ENCODE data around the gene SLC39A11. TPM values are rescaled to one million over a fixed set of nuclear protein-coding genes. Genes with fewer than 3 reads are reported as not detected.
A peak's percentile ranks its signal among the peaks of the same experiment; 100 is the strongest.
"Not testable (repeated sequence)": the region's sequence is repeated elsewhere in the genome, so short reads cannot be mapped to it uniquely, and the experiment has no call there.

The SLC39A11 gene
- total RNA-seq, 6 donors from 2014 or later, result 16.3 to 57.6 (median 29.5) TPM

DNA sequence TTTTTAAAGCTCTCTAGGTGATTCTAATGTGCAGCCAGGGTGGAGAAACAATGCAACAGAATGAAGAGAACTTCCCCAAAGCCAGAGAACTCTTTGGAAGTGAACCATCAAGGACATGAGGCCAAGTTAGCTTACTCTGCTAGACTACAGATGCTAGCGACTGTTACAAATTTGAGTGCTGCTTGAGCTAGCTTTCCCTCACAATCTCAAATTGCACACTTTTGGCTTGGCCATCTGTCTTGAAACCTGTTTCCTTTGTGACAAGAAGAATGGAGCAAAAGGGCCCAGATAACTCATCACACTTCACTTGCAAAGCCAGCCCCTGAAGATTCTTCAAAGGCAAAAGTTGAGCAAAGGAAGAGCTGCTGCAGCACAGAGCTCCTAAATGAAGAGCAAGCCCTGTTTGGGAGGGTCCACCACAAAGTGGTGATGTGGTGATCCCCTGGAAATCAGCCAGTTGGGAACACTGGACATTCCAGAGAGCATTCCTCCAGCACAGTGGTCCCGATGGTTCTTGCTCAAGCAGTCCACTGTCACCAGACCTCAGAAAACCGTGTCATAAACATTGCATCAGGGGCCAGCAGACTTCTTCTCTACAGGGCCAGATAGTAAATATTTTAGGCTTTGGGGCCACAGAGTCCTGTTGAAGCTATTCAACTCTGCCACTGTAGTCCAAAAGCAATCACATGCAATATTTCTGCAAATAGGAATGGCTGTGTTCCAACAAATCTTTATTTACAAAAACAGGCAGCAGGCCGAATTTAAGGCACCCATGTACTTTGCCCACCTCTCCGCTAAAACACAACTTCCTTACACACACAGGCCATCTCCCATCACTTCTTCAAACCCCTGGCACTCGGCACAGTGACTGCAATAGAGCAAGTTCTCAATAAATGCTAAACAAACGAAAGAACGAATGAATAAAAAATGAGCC lies 21.2 kb downstream of the SLC39A11 start:
- Histone ChIP-seq H3K4me1 (peaks cover 0 to 7% (median 2%) of the 10 kb centered on the region in 4 donors), H3K36me3 (peaks cover 0 to 5% (median 0%) of the 10 kb centered on the region in 4 donors), H3K4me3 (no peak overlapping the region), H3K9me3 (no peaks in the 10 kb centered on the region), H3K27me3 (no peaks in the 10 kb centered on the region), H3K27ac (no peak overlapping the region)
- DNase-seq (no peak), ATAC-seq (ENCODE audit: low FRiP score in 2 of 2) (no peak)
- WGBS, 2 donors, result 77 to 85% methylated on average over 8 of the region's 8 CpGs
- TF ChIP-seq EP300 (IDR thresholded peaks at IDR 0.05), result no peak
- no peak for TF ChIP-seq POLR2A (IDR thresholded peaks at IDR 0.05)
- TF ChIP-seq, protein P1, sequence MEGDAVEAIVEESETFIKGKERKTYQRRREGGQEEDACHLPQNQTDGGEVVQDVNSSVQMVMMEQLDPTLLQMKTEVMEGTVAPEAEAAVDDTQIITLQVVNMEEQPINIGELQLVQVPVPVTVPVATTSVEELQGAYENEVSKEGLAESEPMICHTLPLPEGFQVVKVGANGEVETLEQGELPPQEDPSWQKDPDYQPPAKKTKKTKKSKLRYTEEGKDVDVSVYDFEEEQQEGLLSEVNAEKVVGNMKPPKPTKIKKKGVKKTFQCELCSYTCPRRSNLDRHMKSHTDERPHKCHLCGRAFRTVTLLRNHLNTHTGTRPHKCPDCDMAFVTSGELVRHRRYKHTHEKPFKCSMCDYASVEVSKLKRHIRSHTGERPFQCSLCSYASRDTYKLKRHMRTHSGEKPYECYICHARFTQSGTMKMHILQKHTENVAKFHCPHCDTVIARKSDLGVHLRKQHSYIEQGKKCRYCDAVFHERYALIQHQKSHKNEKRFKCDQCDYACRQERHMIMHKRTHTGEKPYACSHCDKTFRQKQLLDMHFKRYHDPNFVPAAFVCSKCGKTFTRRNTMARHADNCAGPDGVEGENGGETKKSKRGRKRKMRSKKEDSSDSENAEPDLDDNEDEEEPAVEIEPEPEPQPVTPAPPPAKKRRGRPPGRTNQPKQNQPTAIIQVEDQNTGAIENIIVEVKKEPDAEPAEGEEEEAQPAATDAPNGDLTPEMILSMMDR (IDR thresholded peaks at IDR 0.05), result no peak
- no peak for TF ChIP-seq POLR2AphosphoS5 (IDR thresholded peaks at IDR 0.05)

DNA sequence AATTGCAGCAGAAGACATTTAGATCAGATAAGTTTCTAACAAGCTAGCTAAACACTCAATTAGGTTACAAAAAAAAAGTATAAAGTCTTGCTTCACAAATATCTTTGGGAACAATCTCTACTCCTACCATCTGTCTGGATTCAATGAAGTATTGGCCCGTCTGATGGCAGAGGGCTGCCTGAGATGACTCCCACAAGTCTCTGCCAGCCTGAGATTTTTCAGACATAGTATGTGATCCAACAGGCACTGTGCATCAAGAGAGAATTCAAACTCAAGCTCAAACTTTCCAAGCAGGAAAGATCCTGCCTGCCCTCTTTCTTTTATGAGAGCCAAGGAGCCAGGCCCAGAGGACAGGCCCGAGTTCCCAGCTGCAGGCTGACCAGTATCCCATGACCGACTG lies 22.6 kb downstream of the SLC39A11 start:
- no peak for ATAC-seq (ENCODE audit: low FRiP score in 2 of 2)
- H3K9me3 ChIP-seq, result no peaks in the 10 kb centered on the region
- H3K27ac ChIP-seq, result no peak overlapping the region
- DNase-seq, result no peak
- TF ChIP-seq POLR2A (IDR thresholded peaks at IDR 0.05) (no peak), POLR2AphosphoS5 (IDR thresholded peaks at IDR 0.05) (no peak), EP300 (IDR thresholded peaks at IDR 0.05) (no peak)
- H3K4me3 ChIP-seq, result no peak overlapping the region
- H3K27me3 ChIP-seq, result no peaks in the 10 kb centered on the region
- peaks cover 0 to 7% (median 2%) of the 10 kb centered on the region in 4 donors for H3K4me1 ChIP-seq
- peaks cover 0 to 5% (median 0%) of the 10 kb centered on the region in 4 donors for H3K36me3 ChIP-seq
- 86 to 95% methylated on average over 3 of the region's 3 CpGs for WGBS, 2 donors

GRCh38 chr17:73069164-73069770 lies 23.2 kb downstream of the SLC39A11 start:
- Histone ChIP-seq H3K27ac (no peak overlapping the region), H3K36me3 (peaks cover 0 to 5% (median 0%) of the 10 kb centered on the region in 4 donors)

DNA sequence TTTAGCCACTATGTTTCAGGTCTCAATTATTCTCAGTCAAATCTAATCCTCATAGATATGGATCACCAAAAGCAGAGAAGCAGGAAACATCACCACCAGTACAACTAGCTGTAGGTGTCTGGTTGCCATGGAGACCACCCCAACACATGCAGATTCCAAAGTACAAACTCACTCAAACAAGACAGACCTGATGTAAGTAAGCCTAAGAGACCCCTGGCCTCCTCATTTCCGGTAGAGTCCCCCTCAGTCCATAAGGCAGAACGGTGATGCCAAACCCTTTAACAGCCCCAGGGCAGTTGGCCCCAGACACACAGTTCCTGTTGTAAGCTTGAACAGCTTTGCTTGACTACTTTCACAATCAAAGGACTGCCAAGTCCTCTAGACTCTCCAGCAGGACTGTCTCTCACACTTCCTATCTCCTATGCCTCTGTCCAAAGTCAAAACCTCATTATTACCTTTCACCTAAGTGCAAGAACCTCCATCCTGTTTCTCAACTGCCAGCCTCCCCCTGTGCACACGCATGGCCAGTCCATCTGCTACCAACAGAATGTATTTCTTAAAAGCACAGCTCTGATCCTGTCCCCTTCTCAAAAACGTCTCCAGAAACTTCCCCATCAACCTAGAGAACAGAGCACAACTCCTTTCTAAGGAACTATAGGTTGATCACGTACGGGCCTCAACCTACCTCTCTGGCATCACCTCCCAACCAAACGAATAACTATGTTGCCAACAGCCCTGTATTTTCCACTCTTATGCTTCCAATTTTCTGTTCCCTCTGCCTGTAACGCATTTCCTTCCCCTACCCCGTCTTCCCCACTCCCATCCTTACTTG lies 23.9 kb downstream of the SLC39A11 start:
- DNase-seq (no peak), ATAC-seq (ENCODE audit: low FRiP score in 2 of 2) (peak; percentile 25 to 45)
- H3K27me3 ChIP-seq, result no peaks in the 10 kb centered on the region
- 69 to 78% methylated on average over 8 to 9 of the region's 9 CpGs for WGBS, 2 donors
- no peak overlapping the region for H3K4me3 ChIP-seq
- TF ChIP-seq EP300 (IDR thresholded peaks at IDR 0.05) (no peak), POLR2AphosphoS5 (IDR thresholded peaks at IDR 0.05) (no peak), POLR2A (IDR thresholded peaks at IDR 0.05) (no peak)
- TF ChIP-seq, protein P1 (IDR thresholded peaks at IDR 0.05), result no peak
- H3K9me3 ChIP-seq, result no peaks in the 10 kb centered on the region
- H3K4me1 ChIP-seq, result peaks cover 0 to 4% (median 2%) of the 10 kb centered on the region in 4 donors
- no peak overlapping the region for H3K27ac ChIP-seq
- peaks cover 0 to 4% (median 0%) of the 10 kb centered on the region in 4 donors for H3K36me3 ChIP-seq

More at GRCh38 chr17:73069164-73069770, 23.2 kb downstream of the SLC39A11 start:
- no peak overlapping the region for H3K4me3 ChIP-seq
- no peaks in the 10 kb centered on the region for H3K9me3 ChIP-seq
- peaks cover 0 to 4% (median 1%) of the 10 kb centered on the region in 4 donors for H3K4me1 ChIP-seq
- ATAC-seq (ENCODE audit: low FRiP score in 2 of 2) (no peak), DNase-seq (no peak)
- no peaks in the 10 kb centered on the region for H3K27me3 ChIP-seq
- TF ChIP-seq POLR2A (IDR thresholded peaks at IDR 0.05), result no peak
- TF ChIP-seq, protein P1 (IDR thresholded peaks at IDR 0.05), result no peak
- TF ChIP-seq POLR2AphosphoS5 (IDR thresholded peaks at IDR 0.05), result no peak
- TF ChIP-seq EP300 (IDR thresholded peaks at IDR 0.05), result no peak
- WGBS, 2 donors, result 74 to 82% methylated on average over 5 of the region's 5 CpGs

DNA sequence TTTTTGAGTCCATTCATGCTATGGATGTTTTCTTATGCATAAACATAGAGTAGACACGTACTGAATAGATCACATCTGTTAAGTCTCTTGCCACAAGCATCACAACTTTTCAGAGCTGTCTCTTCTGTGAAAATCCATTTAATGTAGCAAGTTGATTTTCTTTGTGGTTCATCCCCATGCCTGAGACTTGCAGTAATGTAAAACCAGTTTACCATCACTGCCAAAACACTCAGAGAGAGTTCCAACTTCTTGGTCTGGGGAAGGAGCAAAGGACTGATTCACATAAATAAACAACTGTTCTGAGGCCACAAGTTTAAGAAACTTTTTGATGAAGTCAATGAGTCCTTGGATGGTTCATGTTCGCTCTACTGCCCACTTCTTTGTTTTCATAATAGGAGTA lies 24.8 kb downstream of the SLC39A11 start:
- DNase-seq, H3K36me3 ChIP-seq, H3K27ac ChIP-seq, H3K9me3 ChIP-seq, H3K4me1 ChIP-seq, H3K4me3 ChIP-seq, H3K27me3 ChIP-seq: not testable (repeated sequence)
- 80 to 83% methylated on average over 2 of the region's 2 CpGs for WGBS, 2 donors
- peak in 1 of 2 donors; percentile 41 for ATAC-seq (ENCODE audit: low FRiP score in 2 of 2)

All from upper lobe of left lung (tissue), 6 donors.